PFSK-1 (cell line): ENCODE measurements around the gene LRRC70.

ENCODE experiments used
- FOXP2 ChIP-seq: optimal IDR thresholded peaks from 2 replicates; pipeline ENCODE3; 2011; ENCODE audit warnings: borderline replicate concordance, control low read depth, inconsistent platforms; ENCODE audit not compliant: insufficient read depth; ENCODE audit errors: extremely low read length, extremely low read depth
- POLR2AphosphoS5 ChIP-seq: IDR thresholded peaks from 2 replicates; pipeline ENCODE4 v1.6.1; 2012; ENCODE audit warnings: low read depth, mild to moderate bottlenecking, control low read depth, low read length, moderate library complexity
- SIN3A ChIP-seq: IDR thresholded peaks from 2 replicates; pipeline ENCODE4 v1.6.1; 2012; ENCODE audit warnings: mild to moderate bottlenecking, low read length, moderate library complexity, borderline replicate concordance; ENCODE audit not compliant: insufficient read depth
- TAF1 ChIP-seq: IDR thresholded peaks from 2 replicates; pipeline ENCODE4 v1.6.1; 2012; ENCODE audit warnings: low read length, control low read depth, borderline replicate concordance; ENCODE audit not compliant: insufficient read depth
- TF ChIP-seq, protein P1 (sequence below), 2 experiments: IDR thresholded peaks; 2 replicates each; pipeline versions ENCODE4 v1.6.1 to v1.8.0; 2011 to 2012; ENCODE audit warnings: low read depth in 2 of 2, low read length in 2 of 2, control low read depth in 1 of 2, inconsistent platforms in 1 of 2, mild to moderate bottlenecking in 1 of 2, moderate library complexity in 1 of 2; ENCODE audit not compliant: insufficient read depth in 1 of 2

Gene LRRC70

DNA sequence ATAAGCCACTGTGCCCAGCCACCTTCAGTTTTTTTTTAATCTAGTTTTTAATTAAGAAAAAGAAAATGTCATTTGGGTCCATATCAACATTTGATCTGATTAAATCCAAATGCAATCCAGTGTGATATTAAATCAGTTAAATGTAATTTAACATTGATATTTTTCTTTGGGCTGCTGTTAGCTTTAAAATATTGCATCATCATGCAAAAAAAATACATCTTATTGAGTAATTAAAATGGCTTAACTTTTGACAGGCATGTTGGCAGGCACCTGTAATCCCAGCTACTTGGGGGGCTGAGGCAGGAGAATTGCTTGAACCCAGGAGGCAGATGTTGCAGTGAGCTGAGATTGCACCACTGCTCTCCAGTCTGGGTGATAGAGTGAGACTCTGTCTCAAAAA, 22.7 kb upstream of the LRRC70 start:
- TF ChIP-seq POLR2AphosphoS5 (no peak), FOXP2 (no peak), TAF1 (no peak), SIN3A (no peak)
- TF ChIP-seq, protein P1, sequence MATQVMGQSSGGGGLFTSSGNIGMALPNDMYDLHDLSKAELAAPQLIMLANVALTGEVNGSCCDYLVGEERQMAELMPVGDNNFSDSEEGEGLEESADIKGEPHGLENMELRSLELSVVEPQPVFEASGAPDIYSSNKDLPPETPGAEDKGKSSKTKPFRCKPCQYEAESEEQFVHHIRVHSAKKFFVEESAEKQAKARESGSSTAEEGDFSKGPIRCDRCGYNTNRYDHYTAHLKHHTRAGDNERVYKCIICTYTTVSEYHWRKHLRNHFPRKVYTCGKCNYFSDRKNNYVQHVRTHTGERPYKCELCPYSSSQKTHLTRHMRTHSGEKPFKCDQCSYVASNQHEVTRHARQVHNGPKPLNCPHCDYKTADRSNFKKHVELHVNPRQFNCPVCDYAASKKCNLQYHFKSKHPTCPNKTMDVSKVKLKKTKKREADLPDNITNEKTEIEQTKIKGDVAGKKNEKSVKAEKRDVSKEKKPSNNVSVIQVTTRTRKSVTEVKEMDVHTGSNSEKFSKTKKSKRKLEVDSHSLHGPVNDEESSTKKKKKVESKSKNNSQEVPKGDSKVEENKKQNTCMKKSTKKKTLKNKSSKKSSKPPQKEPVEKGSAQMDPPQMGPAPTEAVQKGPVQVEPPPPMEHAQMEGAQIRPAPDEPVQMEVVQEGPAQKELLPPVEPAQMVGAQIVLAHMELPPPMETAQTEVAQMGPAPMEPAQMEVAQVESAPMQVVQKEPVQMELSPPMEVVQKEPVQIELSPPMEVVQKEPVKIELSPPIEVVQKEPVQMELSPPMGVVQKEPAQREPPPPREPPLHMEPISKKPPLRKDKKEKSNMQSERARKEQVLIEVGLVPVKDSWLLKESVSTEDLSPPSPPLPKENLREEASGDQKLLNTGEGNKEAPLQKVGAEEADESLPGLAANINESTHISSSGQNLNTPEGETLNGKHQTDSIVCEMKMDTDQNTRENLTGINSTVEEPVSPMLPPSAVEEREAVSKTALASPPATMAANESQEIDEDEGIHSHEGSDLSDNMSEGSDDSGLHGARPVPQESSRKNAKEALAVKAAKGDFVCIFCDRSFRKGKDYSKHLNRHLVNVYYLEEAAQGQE (IDR thresholded peaks at IDR 0.05; ENCODE audit: insufficient read depth in 1 of 2, low read depth in 2 of 2, low read length in 2 of 2), result no peak

DNA sequence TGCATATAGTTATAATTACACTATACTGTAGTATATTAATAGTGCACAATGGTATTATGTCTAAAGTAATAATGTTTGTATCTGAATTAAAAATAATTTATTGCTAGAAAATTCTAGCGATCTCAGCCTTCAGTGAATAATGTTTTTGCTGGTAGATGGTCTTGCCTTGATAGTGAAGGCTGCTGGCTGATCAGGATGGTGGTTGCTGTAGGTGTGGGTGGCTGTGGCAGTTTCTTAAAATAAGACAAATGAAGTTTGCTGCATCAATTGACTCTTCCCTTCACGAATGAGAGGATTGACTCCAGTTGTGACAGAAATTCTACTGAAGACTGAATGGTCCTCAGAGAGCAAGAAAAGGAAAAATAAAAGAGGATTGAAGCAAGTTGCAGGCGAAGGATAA, 19.7 kb upstream of the LRRC70 start:
- TF ChIP-seq POLR2AphosphoS5, result no peak
- TF ChIP-seq, protein P1 (IDR thresholded peaks at IDR 0.05; ENCODE audit: insufficient read depth in 1 of 2, low read depth in 2 of 2, low read length in 2 of 2), result no peak
- no peak for TF ChIP-seq FOXP2
- TF ChIP-seq SIN3A, result no peak
- no peak for TF ChIP-seq TAF1

DNA sequence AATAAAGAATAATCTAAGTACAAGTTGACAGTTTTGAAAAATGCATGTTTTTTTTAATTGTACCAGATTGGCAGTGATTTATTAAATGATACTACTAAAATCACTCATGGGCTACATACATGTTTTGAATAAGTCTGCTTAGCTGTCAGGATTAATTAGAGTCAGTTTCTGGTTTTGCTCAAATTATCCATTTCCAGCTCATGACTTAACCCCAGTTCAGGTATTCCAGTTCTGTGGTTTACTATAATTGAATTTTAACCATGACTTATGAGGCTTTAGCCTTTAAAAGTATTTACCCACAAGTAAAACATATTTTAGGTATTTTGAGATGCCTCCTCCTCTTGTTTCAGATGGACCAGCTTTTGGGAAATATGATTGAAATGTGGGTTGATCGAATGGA, 17.8 kb upstream of the LRRC70 start:
- TF ChIP-seq, protein P1 (IDR thresholded peaks at IDR 0.05; ENCODE audit: insufficient read depth in 1 of 2, low read depth in 2 of 2, low read length in 2 of 2), result no peak
- no peak for TF ChIP-seq FOXP2
- no peak for TF ChIP-seq TAF1
- TF ChIP-seq SIN3A, result no peak
- TF ChIP-seq POLR2AphosphoS5, result no peak

DNA sequence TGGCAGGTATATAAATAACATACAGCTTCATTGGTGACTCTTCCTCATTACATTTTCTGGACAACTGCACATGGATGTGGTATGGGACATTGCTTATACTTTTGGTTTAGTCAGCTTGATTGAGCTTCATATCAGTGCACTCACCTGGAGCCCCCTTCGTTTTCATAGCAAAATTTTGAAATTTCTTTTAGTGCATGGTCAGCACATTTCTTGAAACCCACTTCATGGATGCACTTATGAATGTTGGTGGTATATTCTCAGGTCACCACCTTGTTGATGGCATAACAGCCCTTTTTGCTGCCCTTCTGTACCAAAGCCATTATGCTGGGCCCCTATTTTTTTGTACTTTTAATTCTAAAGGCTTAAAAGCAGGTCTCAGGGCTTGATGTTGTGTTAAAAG, 16.7 kb upstream of the LRRC70 start:
- no peak for TF ChIP-seq FOXP2
- TF ChIP-seq, protein P1 (IDR thresholded peaks at IDR 0.05; ENCODE audit: insufficient read depth in 1 of 2, low read depth in 2 of 2, low read length in 2 of 2), result no peak
- TF ChIP-seq POLR2AphosphoS5, result no peak
- TF ChIP-seq TAF1, result no peak
- TF ChIP-seq SIN3A, result no peak

DNA sequence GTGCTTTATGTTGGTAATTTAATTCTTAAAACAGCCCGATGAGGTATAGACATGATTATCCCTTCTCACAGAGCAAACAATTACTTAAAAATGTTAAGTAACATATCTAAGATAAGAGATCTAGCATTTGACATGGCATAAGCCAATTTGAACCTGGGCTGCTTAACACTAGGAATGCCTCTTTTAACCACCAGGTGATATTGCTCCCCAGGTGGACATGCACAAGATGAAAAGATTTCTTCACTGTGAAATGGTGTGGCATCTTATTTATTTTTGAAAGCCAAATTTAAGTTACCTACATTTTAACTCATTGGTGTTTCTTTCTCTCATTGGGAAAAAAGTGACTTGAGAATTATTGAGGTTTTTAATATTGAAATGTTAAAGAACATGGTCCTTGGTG, 15.8 kb upstream of the LRRC70 start:
- TF ChIP-seq FOXP2 (no peak), TAF1 (no peak), SIN3A (no peak), POLR2AphosphoS5 (no peak)
- TF ChIP-seq, protein P1 (IDR thresholded peaks at IDR 0.05; ENCODE audit: insufficient read depth in 1 of 2, low read depth in 2 of 2, low read length in 2 of 2), result no peak
